DOHH2 (cell line): ENCODE measurements around the gene NRXN3.

Source experiments
- CTCF ChIP-seq: fragments of 200-600 bp; sonication (generic); IDR thresholded peaks from one replicate; pipeline ENCODE4 v1.5.1; 2014; ENCODE audit warnings: antibody characterized with exemption, mild to moderate bottlenecking, low read depth, low read length; ENCODE audit not compliant: poor library complexity, severe bottlenecking
- EZH2phosphoT487 ChIP-seq: fragments of 200-600 bp; sonication (generic); IDR thresholded peaks from 2 replicates; pipeline ENCODE4 v1.6.1; 2017; ENCODE audit warnings: borderline replicate concordance, mild to moderate bottlenecking, antibody characterized with exemption, low read length, moderate library complexity, mixed read lengths

- TF ChIP-seq CTCF = no peak
- no peak for TF ChIP-seq EZH2phosphoT487
These were observed 1083.4 kb downstream of the NRXN3 start for GRCh38 chr14:79253576-79253975.
